22Rv1 (cell line): ENCODE data around the gene STUM.

Experiments
- CTCF ChIP-seq: fragments of 450-650 bp; IDR thresholded peaks from 2 replicates; pipeline ENCODE4 v1.5.1; 2017; ENCODE audit warnings: mild to moderate bottlenecking
- ZFX ChIP-seq: fragments of 450-650 bp; IDR thresholded peaks from 2 replicates; pipeline ENCODE4 v1.6.1; 2017; ENCODE audit warnings: antibody characterized with exemption, borderline replicate concordance

GRCh38 chr1:226622012-226622411 lies 73.4 kb downstream of the STUM start:
- TF ChIP-seq CTCF (no peak), ZFX (no peak)
